Dedifferentiated amniotic fluid mesenchymal stem cell (primary cell): Measurements from ENCODE around the gene MICALL2.
A peak's percentile ranks its signal among the peaks of the same experiment; 100 is the strongest.

Experiments used
- DNase-seq: peaks from one replicate; pipeline ENCODE4 v3.0.0-alpha.2; 2016; ENCODE audit errors: extremely low spot score

Gene MICALL2

DNA sequence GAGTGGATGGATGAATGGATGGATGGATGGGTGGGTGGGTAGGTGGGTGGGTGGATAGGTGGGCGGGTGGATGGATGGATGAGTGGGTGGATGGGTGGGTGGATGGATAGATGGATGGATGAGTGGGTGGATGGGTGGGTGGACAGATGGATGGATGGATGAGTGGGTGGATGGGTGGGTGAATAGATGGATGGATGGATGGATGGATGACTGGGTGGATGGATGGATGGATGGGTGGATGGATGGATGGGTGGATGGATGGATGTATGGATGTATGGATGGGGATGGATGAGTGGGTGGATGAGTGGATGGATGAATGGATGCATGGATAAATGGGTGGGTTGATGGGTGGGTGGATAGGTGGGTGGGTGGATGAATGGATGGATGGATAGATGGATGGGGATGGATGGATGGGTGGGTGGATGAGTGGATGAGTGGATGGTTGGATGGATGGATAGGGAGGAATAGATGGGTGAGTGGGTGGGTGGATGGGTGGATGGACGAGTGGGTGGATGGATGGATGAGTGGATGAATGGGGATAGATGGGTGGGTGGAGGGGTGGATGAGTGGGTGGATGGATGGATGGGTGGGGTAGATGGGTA, 43.8 kb downstream of the MICALL2 start:
- no peak for DNase-seq

DNA sequence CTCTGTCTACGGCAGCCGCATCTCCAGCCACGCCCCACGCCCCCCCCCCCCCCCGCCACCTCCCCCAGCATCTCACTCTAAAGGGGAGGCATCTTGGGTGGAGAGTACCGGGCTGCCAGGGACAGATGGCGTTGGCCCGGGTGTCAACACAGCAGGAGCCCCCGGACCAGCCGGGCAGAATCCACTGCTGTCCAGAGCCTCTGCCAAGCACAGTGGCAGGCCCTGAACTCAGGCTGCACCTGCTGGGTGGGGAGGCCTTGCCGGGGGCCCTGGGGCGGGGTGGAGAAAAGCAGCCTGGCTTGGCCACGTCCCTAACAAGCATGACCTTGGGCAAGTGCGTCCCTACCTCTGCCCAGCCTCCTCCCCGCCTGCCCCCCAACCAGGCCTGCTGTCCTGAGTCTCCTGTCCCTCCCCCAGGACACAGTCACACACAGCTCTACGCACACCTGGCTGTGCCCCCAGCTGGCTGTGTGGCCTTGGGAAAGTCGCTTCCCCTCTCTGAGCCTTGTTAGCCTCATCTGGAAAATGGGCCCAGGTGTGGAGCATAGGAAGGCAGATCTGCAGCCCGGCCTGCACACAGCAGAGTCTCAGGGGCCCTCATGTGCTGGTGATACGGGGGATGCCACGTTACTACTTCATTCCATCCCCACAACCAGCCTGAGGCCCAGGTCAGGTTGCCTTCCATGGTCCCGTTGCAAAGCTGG, 45.2 kb downstream of the MICALL2 start:
- no peak for DNase-seq

DNA sequence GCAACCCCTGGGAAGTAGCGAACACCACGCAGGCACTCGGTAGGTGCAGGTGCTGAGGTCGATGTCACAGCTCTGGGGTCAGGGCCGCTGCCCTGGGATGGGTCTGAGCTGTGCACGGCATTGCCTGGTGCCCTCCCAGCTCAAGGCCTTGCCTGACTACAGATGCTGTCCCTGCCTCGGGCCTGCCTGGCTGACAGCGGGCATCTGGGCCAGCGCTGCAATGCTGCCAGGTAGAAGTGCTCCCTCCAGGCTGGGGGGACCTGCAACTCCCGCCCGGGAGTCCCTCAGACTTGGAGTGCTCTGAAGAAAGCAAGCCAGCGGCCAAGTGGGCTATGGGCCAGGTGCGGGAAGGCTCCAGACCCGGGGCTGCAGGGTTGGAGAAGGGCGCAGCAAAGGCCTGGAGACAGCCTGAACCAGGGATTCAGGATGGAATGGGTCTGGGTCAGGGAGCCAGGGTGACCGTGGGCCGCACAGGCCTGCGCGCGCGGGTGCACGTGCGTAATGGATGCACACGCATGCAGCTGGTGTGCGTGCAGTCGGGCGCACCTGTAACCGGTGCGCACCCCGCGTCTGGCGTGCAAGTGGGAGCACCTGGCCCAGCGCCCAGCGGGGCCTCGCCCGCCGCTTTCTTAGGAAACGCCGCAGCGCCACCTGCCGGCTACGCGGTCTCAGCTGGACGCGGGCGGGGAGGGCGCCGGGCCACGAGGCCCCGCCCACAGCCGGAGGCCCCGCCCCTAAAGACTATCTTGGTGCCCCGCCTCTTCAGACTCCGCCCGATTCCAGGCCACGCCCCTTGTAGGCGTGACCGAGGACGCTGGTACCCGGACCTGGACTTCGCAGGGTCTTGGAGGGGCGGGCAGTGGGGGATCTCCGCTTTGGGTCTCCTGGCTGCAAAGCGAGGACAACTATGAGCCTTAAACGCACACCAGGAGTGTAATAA, 46.7 kb downstream of the MICALL2 start:
- peak; percentile 50 for DNase-seq

DNA sequence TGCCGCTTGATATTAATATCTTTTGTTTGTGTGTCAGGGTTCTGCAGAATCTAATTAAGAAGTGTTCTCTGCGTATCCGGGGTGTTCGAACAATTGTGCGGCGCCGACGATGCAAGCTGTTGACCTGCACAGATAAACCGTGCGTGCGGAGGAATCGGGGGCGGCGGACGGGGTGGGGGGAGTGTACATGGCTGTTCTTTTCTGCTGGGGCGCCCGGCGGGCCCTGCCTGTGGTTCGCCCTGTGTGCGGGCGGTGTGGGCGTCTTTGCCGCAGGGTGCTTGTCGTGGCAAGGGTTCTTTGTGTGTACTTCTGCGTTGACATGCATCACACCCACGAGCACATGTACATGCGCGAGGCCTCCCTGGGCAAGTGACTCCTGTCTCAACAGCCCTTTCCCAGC, 47.9 kb downstream of the MICALL2 start:
- DNase-seq = no peak

DNA sequence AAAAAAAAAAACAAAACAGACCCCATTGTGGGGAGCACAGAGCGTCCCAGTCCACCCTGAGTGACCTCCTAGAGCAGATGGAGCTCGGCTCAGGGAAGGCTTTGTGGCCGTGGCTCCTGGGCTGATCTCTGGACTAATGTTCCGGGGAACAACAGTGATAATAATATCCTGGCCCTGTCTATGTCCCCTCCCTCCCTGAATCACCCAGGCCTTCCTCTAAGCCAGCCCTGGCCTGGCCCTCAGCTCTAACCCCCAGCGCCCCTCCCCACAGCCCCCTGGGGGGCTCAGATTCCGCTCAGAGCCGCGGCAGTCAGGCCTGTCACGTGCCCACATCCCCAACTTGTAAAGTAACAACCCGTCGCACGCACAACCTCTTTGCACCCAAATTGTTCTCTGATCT, 48.3 kb downstream of the MICALL2 start:
- no peak for DNase-seq

DNA sequence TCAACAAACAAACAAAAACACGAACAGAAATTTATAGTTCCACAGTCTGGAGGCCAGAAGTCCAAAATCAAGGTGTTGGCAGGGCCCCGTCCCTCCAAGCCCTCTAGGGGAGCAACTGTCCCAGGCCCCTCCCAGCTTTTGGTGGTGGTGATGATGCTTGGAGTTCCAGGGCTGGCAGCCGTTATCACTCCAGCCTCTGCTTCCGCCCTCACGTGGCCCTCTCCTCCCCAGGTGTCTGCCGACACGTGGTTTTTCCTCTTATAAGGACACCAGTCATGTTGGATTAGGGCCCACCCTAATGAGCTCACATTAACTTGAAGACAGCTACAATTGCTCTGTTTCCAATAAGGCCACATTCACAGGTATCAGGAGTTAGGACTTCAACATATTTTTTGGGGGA, 49.7 kb downstream of the MICALL2 start:
- DNase-seq = no peak

DNA sequence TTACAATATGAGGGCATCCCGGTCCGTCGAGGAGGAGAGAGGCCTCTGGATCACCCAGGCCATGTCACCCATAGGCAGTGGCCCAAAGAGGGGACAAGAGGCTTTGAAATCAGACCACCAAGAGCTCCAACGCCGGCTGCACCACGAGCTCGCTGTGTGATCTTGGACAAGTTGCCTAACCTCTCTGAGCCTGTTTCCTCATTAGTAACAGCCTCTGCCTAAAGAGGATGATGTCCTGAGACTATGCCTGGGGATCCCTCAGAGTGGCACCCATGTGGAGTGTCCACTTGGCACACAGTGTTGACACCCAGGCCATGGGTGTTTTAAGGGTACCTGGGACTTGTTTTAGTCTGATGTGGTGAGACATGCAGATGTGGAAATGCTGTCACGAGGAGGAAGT, 50.8 kb downstream of the MICALL2 start:
- no peak for DNase-seq

DNA sequence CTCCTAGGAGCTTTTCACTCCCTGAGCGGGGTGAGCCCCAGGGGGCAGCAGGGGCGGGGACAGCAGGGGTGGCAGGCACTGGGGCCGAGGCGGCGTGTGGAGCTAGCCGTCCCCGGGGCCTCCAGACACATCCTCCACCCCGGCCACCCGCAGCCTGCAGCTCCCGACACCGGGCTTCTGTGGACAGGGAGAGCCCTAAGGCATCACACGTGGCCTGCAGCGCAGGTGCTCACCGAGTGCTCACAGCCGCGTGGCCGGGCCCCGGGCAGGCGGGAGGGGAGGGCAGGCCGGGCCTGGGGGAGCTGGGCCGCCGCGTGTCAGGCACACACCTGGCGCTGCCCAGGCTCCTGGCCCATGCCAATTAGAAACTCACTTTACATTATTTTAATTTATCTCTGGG, 51.4 kb downstream of the MICALL2 start:
- no peak for DNase-seq

DNA sequence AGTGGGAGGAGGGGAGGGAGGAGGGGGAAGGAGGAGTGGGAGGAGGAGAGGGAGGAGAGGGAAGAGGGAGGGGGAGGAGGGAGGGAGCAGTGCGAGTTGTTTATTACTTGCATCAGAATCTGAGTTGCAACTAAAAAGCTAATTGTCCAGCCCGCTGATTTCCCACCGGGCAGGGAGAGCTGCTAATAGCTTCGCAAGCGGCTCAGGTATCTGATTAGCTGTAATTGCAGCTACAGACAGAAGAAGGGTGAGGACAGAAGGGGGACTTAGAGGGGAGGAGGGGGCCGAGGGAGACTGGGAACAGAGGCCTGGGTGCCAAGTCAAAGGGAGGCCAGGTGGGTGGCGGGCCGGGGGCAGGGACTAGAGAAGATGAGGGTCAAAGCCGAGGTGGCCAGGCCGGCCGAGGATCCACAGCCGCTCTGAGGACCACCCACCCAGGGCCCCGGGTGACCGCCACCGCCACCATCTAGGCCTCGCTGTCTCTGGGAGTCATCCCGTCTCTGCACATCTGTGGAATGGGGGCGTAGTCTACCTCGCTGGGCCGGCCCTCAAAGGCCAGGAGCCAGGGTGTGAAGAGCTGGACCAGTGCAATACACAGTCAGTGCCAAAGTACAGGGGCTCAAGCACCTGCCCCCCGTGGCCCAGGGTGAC, 54.2 kb downstream of the MICALL2 start:
- DNase-seq = no peak

DNA sequence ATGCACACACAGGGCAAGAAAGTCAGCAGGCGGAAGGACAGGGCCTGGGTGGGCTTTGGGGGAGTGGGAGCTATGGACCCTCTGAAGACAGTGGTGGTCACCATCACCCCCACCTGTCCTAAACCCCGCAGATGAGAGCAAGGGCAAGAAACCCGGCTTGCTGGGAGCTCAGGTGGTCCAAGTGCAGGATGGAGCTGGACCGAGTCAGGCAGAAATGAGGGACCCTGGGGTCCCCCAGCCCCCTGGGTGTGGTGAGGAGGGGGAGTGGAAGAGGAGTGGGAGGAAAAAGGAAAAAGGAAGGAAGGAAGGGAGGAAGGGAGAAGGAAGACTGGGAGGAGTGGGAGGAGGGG, 54.8 kb downstream of the MICALL2 start:
- DNase-seq = no peak

DNA sequence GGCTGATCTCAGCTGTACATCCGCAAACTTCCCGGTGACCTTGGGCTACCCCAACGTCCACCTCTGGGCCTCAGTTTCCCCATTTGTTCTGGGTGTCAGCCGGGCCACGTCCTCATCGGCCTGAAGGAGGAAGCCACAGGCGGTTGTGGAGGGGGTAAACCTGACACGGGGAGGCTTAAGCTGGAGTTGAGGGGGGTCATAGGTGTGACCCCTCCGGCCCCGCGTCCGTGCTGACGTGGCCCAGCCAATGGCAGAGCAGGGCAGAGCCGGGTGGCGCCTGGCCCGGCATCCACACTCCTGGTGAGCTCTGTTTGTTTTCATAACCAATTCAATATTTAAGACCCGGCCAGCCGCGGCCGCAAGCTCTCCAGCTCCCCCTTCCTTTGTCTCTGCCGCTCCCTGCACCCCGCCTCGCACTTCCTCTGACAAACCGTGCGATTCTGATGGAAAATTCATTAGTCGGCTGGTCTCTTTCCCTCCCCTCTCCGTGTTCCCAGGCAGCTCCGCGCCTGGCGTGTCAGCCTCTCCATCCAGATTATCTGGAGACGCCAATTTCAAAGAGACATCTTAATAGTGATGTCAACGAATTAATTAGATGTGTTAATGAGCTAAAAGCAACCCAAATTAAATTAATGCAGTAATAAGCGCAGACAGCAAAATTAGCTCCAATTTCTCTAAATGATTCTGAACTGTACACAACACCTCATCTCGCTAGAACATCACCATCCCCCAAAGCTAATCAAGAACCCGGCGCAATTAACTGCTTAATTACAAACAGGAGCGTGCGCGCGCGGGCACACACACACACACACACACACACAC, 55.4 kb downstream of the MICALL2 start:
- DNase-seq = peak; percentile 29

DNA sequence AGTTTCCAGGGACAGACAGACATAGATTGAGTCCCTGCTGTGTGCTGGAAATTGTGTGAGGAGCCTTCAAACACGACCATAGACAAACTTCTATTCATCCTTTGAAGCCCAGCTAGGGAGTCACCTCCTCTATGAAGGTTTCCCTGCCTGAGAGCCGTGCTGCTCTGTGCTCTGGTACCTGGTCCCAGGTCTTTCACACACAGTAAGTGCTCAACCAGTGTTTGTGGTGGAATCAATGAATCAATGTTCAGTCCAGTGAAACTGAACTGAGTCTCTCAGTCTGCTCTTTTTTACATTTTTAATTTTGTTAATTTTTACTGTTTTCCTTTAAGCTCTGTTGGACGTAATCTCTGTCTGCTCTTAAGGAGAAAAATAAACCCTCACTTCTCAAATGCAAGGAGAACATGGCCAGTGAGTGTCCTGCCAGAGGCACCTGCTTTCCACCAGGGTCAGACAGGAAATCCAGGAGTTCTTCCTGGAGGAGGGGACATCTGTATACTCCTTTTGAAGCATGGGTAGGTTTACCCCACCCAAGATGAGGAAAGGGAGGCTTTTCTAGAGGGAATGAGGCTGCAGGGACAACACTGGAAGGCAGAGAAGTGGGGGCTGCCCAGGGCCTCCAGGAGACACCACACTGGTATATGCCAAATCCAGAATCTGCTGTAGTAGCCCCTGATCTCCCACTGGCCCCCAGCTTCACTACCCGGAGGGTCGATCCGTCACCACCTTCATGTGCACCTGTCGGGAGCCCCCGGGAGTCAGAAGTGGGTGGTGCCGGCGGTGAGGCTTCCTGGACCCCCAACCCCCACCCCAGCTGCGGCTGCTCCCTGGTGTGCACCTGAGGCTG, 56.3 kb downstream of the MICALL2 start:
- DNase-seq = no peak

DNA sequence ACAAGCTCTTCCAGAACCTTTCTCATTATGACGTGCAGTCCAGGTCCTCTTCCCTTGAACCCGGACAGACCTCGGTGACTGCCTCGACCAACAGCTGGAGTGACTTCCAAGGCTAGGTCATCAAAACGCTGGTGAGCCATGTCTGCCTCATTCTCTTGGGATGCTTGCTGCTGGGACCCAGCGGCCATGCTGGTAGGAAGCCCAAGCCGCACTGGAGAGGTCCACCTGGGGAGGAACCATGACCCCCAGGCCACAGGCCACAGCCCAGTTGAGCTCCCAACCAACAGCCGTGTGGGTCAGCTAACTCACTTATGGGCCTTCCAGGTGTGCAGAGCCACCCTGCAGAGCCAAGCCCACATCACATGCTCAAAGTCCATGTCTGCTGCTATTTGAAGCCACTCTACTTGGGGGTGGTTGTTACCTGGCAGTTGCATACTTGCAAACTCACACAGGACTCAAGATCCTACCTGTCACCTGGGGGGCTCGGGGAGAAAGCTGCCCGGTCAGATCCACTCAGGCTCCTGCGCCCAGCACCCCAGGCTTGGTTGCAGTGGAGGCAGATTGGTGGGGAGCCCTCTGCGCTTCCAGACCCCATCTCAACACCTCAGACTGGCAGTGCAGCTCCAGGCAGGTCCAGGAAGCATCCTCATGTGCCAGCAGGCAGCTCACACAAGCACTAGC, 57.0 kb downstream of the MICALL2 start:
- DNase-seq = no peak

DNA sequence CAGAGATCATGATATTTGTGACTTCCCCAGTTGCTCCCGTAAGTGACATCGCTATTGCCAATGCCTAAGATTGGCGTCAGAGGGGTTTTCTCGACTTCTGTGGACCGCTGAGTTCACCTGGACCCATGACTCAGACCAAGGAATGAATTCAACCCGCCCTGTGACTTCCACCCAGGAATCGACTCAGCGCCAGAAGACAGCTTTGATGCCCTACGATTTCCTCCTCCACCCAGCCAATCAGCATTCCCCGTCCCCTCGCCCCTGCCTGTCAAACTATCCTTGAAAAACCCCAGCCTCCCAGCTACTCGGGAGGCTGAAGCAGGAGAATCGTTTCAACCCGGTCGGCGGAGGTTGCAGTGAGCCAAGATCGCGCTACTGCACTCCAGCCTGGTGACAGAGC, 58.3 kb downstream of the MICALL2 start:
- DNase-seq = no peak

DNA sequence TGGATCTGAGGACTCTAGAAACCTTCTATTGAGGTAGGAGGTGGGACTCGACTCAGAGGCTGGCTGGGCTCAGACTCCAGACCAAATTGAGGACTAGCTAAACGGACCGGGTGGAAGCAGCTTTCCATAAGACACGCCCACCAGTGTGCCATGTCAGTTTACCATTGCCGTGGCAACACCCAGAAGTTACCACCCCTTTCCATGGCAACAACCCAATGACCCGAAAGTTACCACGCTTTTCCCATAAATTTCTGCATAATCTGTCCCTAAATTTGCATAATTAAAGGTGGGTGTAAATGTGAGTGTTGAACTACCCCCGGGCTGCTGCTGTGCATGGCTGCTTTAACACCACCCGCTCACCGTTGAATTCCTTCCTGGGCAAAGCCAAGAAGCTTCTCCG, 58.9 kb downstream of the MICALL2 start:
- no peak for DNase-seq

DNA sequence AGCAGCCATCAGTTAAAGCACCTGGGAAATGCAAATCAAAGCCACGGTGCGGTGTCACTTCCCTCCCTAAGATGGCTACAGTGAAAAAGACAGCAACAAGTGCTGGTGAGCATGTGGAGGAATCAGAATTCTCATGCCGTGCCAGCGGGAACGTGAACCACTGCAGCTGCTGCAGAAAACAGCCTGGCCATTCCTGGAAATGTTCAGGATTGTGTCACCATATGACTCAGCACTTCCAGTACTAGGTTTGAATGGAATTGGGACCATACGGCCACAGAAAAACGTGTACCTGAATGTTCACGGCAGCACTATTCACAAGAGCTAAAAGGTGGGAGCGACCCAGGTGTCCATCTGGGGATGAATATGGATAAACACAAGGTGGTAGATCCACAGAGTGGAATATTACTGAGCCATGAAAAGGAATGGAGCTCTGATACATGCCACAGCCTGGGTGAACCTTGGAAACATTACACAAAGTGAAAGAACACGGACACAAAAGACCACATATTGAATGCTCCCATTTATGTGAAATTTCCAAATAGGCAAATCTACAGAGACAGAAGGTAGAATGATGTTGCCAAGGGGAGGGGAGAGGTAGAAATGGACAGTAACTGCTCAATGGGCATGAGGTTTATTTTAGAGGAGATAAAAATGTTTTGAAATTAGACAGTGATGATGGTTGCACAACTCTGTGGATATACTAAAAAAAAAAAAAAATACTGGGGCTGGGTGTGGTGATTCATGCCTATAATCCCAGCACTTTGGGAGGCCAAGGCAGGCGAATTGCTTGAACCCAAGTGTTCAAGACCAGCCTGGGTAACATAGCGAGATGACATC, 61.6 kb downstream of the MICALL2 start:
- no peak for DNase-seq

DNA sequence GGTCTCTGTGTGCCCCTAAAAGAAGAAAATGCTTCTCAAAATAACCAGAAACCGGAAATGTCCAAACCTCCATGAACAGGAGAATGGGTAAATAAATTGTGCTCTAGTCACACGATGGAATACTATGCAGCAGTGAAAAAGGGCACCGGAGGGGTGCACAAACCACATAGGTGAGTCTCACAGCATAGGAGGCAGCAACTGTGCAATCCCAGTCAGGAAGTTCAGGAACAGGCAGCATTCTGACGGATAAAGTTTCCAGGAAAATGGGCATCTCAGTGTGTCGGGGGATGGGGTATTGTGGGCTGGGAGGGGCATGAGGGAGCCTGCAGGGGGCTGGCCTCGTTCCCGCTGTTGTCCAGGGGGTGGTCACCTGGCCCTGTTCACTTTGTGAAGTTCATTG, 63.1 kb downstream of the MICALL2 start:
- no peak for DNase-seq

DNA sequence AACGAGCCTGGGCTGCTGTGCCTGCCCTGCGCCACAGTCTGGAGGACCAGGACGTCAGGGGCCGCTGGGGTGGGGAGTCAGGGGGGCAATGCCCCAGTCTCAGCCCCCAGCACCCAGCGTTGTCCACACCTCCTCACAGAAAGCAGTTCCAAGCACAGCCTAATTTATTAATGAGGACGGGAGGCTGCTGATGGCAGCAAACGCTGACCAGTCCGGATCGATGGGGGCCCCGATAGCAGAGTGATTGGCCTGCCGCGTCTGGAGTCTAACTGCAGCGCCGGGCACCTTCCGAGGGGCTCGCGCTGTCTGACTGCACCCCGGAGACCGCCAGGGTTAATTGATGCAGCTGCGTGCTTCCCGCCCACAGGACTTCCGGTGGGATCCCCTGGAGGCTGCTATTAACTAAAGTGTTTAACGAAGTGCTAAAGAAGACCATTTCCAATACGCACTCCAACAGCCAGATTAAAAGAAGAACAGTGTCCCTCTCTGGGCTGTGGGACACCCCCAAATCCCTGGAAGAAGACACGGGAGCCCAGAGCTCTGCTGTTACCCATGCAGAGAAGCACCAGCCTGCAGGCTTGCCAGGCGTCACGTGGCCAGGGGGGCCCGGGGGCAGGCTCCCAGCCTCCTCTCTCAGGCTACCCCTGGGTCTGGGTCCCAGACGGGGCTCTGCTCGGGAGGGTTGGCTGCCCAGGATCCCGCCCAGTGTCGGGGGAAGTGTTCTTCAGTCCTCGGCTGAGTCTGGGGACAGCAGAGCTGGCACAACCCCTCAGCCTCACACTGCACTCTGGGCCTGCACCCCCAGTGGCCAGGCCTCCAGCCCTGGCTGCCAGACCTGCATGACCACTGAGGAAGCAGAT, 63.8 kb downstream of the MICALL2 start:
- no peak for DNase-seq
